ENCODE data around the gene HYAL1.
A peak's percentile ranks its signal among the peaks of the same experiment; 100 is the strongest.

HYAL1 gene

DNA sequence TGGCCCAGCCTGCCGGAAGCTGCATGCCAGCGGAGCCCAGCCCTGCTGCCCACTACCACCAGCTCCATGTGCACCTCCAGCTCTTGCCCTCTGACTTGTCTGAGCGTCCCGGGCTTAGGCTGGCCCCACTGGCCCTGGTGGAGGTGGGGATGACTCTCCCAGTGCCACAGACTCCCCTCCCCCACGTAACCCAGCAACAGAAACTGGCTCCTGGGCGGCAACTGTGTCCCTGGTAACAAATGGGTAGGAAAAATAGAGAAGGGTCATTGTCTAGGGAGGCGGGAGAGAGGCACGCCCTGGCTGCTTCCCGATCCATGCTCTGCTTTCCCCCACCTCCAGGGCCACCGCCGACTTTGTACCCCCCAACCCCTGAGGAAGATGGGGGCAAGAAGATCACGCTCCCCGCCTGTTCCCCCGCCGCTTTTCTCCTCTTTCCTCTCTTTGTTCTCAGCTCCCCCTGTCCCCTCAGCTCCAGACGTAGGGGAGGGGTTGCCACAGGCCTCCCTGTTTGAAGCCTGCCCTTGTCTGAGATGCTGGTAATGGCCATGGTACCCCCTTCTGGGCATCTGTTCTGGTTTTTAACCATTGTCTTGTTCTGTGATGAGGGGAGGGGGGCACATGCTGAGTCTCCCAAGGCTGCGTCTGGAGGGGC lies 45.2 kb downstream of the HYAL1 start:
- no peak overlapping the region for H3K4me3 Mint-ChIP-seq
- ATAC-seq (no peak), DNase-seq (peak in 1 of 2 donors; percentile 0)
- no peaks in the 10 kb centered on the region for H3K9me3 Mint-ChIP-seq
- H3K4me1 Mint-ChIP-seq, result peaks cover 39% of the 10 kb centered on the region
- no peaks in the 10 kb centered on the region for H3K27me3 Mint-ChIP-seq
- H3K27ac Mint-ChIP-seq, result peak overlapping the region in 1 of 2 donors; percentile 64

- peak overlapping the region in 1 of 2 donors; percentile 64 for H3K27ac Mint-ChIP-seq
- no peaks in the 10 kb centered on the region for H3K27me3 Mint-ChIP-seq
- no peaks in the 10 kb centered on the region for H3K9me3 Mint-ChIP-seq
- H3K4me1 Mint-ChIP-seq, result peaks cover 40% of the 10 kb centered on the region
- DNase-seq (peak in 1 of 2 donors; percentile 43), ATAC-seq (no peak)
- no peak overlapping the region for H3K4me3 Mint-ChIP-seq
Measured at GRCh38 chr3:50256978-50257890, 46.1 kb downstream of the HYAL1 start.

GRCh38 chr3:50255251-50255615 lies 48.1 kb downstream of the HYAL1 start:
- Mint-ChIP-seq H3K27ac (peak overlapping the region in 1 of 2 donors; percentile 63), H3K4me3 (no peak overlapping the region), H3K9me3 (no peaks in the 10 kb centered on the region), H3K4me1 (peaks cover 46% of the 10 kb centered on the region), H3K27me3 (no peaks in the 10 kb centered on the region)
- DNase-seq (no peak), ATAC-seq (no peak)

DNA sequence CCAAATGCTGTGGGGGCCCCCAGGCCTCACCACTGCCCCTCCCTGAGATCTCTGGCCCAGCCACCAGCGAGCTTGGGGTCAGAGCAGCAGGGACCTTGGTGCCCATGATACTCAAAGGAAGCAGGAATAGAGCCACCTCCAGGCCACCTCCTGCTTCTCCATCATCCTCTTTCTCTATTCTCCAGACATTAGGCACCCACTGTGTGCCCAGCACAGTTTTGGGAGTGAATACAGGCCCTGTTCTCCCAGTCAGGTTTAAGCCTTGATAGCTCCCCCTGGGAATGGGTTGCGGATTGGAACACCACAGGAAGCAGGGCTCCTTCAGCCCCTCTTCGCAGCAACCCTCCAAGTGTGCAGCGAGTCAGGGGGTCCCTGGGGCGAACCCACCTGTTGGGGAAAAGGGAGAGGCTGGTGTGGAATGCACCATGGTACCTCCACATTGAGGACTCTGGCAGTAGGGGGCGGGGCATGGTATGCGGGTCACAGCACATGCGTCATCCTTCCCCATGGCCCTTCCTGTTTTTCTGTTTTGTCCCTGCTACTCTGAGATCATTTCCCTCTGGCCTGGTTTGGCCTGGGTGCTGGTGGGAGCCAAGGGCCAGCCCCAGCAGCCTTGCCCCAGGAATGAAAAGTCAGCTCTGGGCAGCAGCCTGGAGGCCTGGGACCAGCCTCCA lies 48.7 kb downstream of the HYAL1 start:
- H3K9me3 Mint-ChIP-seq, result no peaks in the 10 kb centered on the region
- H3K27ac Mint-ChIP-seq, result no peak overlapping the region
- DNase-seq (no peak), ATAC-seq (no peak)
- no peaks in the 10 kb centered on the region for H3K27me3 Mint-ChIP-seq
- peaks cover 48% of the 10 kb centered on the region for H3K4me1 Mint-ChIP-seq
- no peak overlapping the region for H3K4me3 Mint-ChIP-seq

DNA sequence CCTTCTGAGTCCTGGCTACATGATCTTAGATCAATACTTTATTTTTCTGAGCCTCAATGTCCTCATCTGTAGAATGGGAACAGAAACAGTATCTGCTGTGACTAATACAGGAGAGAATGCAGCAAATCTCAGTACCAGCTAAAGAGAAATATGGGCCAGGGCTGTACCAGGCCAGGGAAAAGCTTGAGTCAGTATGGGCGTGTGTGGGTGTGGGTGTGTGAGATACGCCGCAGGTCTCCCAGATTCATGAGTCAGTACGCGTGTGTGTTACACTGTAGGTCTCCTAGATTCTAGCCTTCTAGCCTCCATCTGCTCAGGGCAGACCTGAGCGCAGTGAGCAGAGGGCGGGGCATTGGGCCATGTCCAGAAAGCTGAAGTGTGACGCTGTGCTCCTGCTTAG lies 52.2 kb downstream of the HYAL1 start:
- H3K4me1 Mint-ChIP-seq, result peaks cover 58% of the 10 kb centered on the region
- DNase-seq (no peak), ATAC-seq (no peak)
- peak overlapping the region in 1 of 2 donors; percentile 83 for H3K27ac Mint-ChIP-seq
- no peaks in the 10 kb centered on the region for H3K9me3 Mint-ChIP-seq
- H3K27me3 Mint-ChIP-seq, result no peaks in the 10 kb centered on the region
- no peak overlapping the region for H3K4me3 Mint-ChIP-seq

GRCh38 chr3:50250514-50250913 lies 52.9 kb downstream of the HYAL1 start:
- ATAC-seq (no peak), DNase-seq (no peak)
- Mint-ChIP-seq H3K4me3 (no peak overlapping the region), H3K27me3 (no peaks in the 10 kb centered on the region), H3K27ac (no peak overlapping the region), H3K4me1 (peaks cover 65% of the 10 kb centered on the region), H3K9me3 (no peaks in the 10 kb centered on the region)

Data from stimulated activated naive CD8-positive, alpha-beta T cell treated with anti-CD3 and anti-CD28 coated beads, Interleukin-15, amount 100 ng/mL, for 72 hours (primary cell).